Lower leg skin (tissue), 4 donors: ENCODE data around the gene UBL4A. TPM values are rescaled to one million over a fixed set of nuclear protein-coding genes. Genes with fewer than 3 reads are reported as not detected.

Experiments
- DNase-seq, 2 donors: peaks; one replicate each; pipeline ENCODE4 v3.0.0-alpha.2; 2019; ENCODE audit warnings: low spot score in 2 of 2
- H3K4me3 ChIP-seq: fragments of 200-600 bp; sonication (generic); 2 replicates; pipeline ENCODE4 v1.5.1; 2017; ENCODE audit warnings: mild to moderate bottlenecking, low read depth; ENCODE audit not compliant: poor library complexity, severe bottlenecking
- CTCF ChIP-seq, 3 donors: fragments of 450-650 bp; IDR thresholded peaks; one replicate each; pipeline ENCODE4 v1.5.1; 2016; ENCODE audit warnings: antibody characterized with exemption in 3 of 3, mild to moderate bottlenecking in 3 of 3, moderate library complexity in 2 of 3
- POLR2A ChIP-seq, 2 donors: fragments of 450-650 bp; IDR thresholded peaks; one replicate each; pipeline ENCODE4 v1.6.1; 2016 to 2017; ENCODE audit warnings: antibody characterized with exemption in 2 of 2, mild to moderate bottlenecking in 1 of 2, moderate library complexity in 1 of 2
- WGBS, 2 donors: methylation state at CpG; one replicate each; pipeline ENCODE4 v1.1.5; 2018; 5-methylcytosine and 5-hydroxymethylcytosine counted together
- intact Hi-C: fragments of 100-400 bp; cut with DNase I; formaldehyde crosslinking; loops from one replicate; pipeline ENCODE4 v1.15.0; 2023; ENCODE audit warnings: low total_unique reads
- total RNA-seq, 4 donors: library from RNA; depleted of rRNA; stranded (reverse); fragments of >200 nt; gene quantifications; one replicate each; pipeline ENCODE4 v1.1.0, GENCODE V29; 2016

The UBL4A gene
- total RNA-seq, 4 donors from 2014 or later, result 33.7 to 57.0 (median 50.7) TPM

GRCh38 chrX:154517101-154517781, 30.8 kb upstream of the UBL4A start:
- 44 to 62% methylated on average over 15 to 25 of the region's 25 CpGs for WGBS, 2 donors
- H3K4me3 ChIP-seq, result no peak overlapping the region
- no peak for DNase-seq
- intact Hi-C loops, result no loop called here
- no peak for TF ChIP-seq CTCF (IDR thresholded peaks at IDR 0.05)
- no peak for TF ChIP-seq POLR2A (IDR thresholded peaks at IDR 0.05)

GRCh38 chrX:154516656-154517100, 30.3 kb upstream of the UBL4A start:
- 5 to 26% methylated on average over 19 of the region's 19 CpGs for WGBS, 2 donors
- no peak for DNase-seq
- no peak for TF ChIP-seq CTCF (IDR thresholded peaks at IDR 0.05)
- TF ChIP-seq POLR2A (IDR thresholded peaks at IDR 0.05), result no peak
- intact Hi-C loops, result no loop called here
- no peak overlapping the region for H3K4me3 ChIP-seq

GRCh38 chrX:154515966-154516655, 29.7 kb upstream of the UBL4A start, which contains the start of gene FAM3A:
TSS of gene FAM3A (minus strand) at chrX:154516232. CDS start at chrX:154515772, 460 bp downstream.
- peak; percentile 89 to 98 for DNase-seq
- H3K4me3 ChIP-seq, result peak within 1 kb of the TSS; percentile 40
- intact Hi-C loops, result no loop called here
- TF ChIP-seq CTCF (IDR thresholded peaks at IDR 0.05), result no peak
- peak in 1 of 2 donors; percentile 53 for TF ChIP-seq POLR2A (IDR thresholded peaks at IDR 0.05)
- 0 to 25% methylated on average over 5 to 14 of the region's 59 CpGs for WGBS, 2 donors

GRCh38 chrX:154515090-154515965, 28.9 kb upstream of the UBL4A start:
- intact Hi-C loops, result no loop called here
- no peak for DNase-seq
- WGBS, 2 donors, result 20 to 62% methylated on average over 19 to 34 of the region's 34 CpGs
- H3K4me3 ChIP-seq, result peak overlapping the region; percentile 40
- TF ChIP-seq CTCF (IDR thresholded peaks at IDR 0.05), result no peak
- TF ChIP-seq POLR2A (IDR thresholded peaks at IDR 0.05), result no peak

DNA sequence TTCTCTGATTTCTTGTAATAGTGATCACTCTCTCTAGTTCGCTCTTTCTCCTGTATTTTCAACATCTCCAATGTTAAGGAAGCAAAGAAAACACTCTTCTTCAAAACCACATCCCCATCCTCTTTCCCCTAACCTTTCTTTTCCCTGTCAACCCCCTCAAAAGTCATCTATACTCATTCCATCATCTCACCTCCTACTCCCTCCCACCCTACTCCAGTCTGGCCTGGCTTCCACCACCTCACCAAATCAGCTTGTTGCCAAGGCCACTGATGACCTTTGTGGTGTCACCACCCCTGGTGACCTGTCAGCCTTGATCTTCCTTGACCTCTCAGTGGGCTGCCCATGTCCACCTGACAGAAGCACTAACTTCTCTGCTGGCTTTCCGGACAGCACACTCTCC, 27.3 kb upstream of the UBL4A start:
- H3K4me3 ChIP-seq, result no peak overlapping the region
- intact Hi-C loops, result no loop called here
- no peak for TF ChIP-seq POLR2A (IDR thresholded peaks at IDR 0.05)
- no peak for TF ChIP-seq CTCF (IDR thresholded peaks at IDR 0.05)
- 75 to 89% methylated on average over 2 of the region's 2 CpGs for WGBS, 2 donors
- DNase-seq, result no peak
